ENCODE measurements around the gene ADAM17.

The ADAM17 gene

DNA sequence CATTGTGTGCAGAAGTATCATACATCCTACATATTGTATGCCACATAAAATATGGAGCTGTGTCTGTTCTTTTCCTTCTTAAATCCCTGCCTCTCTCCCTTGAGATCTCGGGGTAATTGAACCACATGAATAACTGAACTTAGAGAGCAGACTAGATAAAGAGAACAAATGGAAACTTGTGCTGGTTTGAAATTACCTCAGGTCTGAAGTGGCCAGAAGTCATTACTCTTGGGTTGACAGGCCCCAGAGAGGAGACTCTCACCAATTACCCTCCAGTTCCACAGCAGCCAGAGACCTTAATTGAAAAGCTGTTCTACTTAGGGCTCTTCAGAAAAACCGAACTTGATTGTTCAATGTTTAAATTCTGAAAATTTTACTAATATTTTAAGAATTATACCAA is 5.0 kb upstream of the ADAM17 start:
- TF ChIP-seq CTCF (IDR thresholded peaks at IDR 0.05; ENCODE audit: extremely low read depth, missing control alignments), result no peak
- no peak for DNase-seq (ENCODE audit: low spot score)

DNA sequence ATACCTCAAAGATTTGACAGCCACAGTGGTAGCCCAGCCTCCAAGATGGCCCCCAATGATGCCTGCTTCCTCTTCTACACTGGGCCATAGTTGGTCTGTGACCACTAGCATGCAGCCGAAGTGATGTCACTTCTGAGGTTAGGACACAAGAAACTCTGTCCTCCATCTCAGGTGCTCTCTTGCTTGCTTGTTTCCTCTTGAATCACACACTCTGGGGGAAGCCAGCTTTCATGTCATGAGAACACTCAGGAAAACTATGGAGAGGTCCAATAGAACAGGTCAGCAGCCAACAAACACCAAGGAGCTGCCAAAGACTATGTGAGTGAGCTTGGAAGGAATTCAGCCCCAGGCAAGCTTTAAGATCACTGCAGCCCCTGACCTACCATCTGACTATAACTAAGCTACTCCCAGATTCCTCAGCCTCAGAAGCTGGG is 3.3 kb upstream of the ADAM17 start:
- no peak for TF ChIP-seq CTCF (IDR thresholded peaks at IDR 0.05; ENCODE audit: extremely low read depth, missing control alignments)
- no peak for DNase-seq (ENCODE audit: low spot score)

- no peak for DNase-seq (ENCODE audit: low spot score)
- no peak for TF ChIP-seq CTCF (IDR thresholded peaks at IDR 0.05; ENCODE audit: extremely low read depth, missing control alignments)
Observed at GRCh38 chr2:9556121-9556743, 602 bp upstream of the ADAM17 start.

DNA sequence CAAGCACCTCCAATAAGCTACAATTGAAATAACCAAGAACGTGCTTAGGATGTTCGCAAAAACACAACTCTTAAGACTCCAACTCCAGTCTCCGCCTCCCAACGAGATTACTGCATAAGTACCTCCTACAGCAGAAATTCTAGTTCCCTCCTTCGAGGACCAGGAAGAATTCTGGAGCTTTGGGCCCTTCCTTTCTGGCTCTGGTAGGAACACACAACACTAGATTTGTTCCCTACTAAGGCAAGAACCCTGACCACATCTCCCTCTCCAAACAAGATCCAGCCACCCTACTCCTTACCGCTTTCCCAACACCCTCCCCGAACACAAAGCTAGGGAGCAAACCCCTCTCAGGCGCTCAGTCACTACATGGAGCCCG is 721 bp downstream of the ADAM17 start:
- no peak for DNase-seq (ENCODE audit: low spot score)
- TF ChIP-seq CTCF (IDR thresholded peaks at IDR 0.05; ENCODE audit: extremely low read depth, missing control alignments), result no peak

DNA sequence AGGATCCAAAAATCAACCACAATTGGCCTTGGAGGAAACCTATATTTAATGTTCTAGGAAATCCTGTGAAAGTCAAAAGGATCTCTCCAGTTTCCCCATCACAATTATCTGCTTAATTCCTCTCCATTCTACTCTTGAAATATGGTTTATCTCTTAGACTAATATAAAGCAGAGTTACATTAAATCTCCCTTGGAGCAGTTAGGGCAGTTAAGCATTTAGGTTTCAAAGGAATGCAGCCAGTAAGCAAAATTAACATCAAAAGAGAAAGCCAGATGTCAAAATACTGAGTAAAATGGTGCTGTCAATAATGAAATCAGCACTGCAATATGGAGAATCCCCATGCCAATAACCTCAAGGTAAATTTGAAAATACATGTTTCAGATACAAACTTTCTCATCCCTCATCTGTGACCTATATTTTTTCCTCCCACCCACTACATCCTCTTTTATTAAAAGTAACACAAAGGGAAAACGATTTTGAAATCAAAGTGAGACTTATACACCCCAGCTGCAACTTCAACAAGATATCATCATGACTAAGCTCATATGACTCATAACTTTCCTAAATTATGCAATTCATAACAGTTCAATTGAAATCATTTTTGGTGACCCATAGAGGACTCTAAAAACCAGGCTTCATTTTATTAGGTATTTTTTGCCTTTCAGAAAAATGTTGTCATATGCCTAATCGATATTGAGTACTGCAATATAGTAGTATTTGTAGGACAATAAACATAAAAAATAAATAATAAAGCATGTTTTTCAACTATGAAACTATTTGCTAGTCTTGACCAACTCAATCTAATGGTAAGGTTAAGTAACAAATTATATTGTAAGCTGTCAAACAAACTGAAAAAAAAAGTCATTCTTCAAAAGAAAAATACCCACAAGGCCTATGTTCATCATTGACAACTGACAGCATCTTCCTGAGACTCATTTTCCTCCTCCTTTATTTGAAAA is 3.1 kb downstream of the ADAM17 start:
- no peak for TF ChIP-seq CTCF (IDR thresholded peaks at IDR 0.05; ENCODE audit: extremely low read depth, missing control alignments)
- peak; percentile 41 for DNase-seq (ENCODE audit: low spot score)

DNA sequence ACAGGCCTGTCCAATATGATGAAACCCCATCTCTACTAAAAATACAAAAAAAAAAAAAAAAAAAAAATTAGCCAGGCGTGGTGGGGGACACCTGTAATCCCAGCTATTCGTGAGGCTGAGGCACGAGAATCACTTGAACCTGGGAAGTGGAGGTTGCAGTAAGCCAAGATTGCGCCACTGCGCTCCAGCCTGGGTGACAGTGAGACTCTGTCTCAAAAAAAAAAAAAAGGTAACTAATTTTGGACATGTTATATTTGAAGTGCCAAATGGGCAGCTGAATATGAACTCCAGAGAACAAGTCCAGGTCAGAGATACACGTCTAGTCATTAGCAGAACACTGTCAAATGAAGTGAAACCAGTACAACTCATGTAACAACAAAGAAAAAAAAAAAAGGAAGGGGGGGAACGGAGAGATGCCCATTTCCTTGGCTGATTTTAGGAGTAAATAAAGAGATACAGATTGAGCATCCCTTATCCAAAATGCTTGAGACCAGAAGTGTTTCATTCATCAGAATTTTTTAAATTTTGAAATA is 4.7 kb downstream of the ADAM17 start:
- peak; percentile 44 for DNase-seq (ENCODE audit: low spot score)

DNA sequence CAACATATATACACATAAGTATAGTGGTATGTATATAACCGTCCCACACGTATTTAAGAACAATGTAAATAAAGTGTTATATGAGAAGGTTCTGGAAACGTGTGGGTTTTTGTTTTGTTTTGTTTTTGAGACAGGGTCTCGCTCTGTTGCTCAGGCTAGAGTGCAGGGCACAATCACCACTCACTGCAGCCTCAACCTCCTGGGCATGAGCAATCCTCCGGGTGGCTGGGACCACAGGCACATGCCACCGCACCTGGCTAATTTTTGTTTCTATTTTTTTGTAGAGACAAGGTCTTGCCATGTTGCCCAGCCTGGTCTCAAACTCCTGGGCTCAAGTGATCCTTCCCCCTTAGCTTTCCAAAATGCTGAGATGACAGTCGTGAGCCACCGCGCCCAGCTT is 6.2 kb downstream of the ADAM17 start:
- no peak for DNase-seq (ENCODE audit: low spot score)
- TF ChIP-seq CTCF (IDR thresholded peaks at IDR 0.05; ENCODE audit: extremely low read depth, missing control alignments), result no peak

All from GM20000 (cell line).